GM19239 (cell line): ENCODE data around the gene MAN1C1.

Source experiments
- DNase-seq: peaks from one replicate; pipeline ENCODE4 v3.0.0; 2011; ENCODE audit warnings: low spot score; ENCODE audit not compliant: insufficient read length
- FAIRE-seq: peaks from 2 replicates; lab custom pipeline; 2011; peaks lifted over from hg19 to GRCh38; lab: Jason Lieb, UNC

The MAN1C1 gene

GRCh38 chr1:25705699-25706098 lies 89.1 kb downstream of the MAN1C1 start:
- FAIRE-seq (no peak), DNase-seq (no peak)

- DNase-seq = no peak
- no peak for FAIRE-seq
These were observed 89.8 kb downstream of the MAN1C1 start for GRCh38 chr1:25706146-25707089.

GRCh38 chr1:25707280-25708016 lies 90.9 kb downstream of the MAN1C1 start:
- DNase-seq = no peak
- no peak for FAIRE-seq

DNA sequence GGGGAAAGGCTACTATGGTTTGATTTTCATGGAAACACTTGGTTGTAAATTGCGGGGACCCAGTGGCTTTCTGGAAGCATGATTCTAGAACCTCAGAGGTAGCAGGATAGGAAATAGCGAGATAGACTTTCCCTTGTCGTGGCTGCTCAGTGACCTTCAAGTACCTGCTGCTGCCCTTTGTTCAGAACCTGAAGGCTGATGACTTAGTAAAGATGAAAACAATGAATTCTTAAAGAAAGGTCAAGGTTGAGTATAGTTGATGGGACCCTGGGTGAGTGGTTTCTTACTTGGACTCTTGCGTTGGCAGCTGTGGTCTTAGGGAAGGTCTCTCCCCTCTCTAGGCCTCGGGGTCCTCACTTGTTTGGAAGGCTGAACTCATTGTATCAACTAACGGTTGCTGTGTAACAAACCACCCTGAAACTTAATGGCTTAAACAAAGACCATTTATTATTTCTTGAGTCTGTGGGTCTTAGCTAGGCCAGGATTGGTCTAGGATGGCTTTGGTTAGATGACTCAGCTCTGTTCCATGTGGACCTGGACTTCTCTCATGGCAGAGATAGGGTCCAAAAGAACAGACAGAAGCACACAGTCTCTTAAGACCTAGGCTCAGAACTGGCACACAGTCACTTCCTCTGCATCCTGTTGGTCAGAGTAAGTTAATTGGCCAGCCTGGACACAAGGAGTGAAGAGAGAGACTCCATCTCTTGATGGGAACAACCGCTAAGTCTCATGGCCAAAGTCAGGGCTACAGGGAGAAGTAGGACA lies 94.2 kb downstream of the MAN1C1 start:
- FAIRE-seq (no peak), DNase-seq (no peak)

DNA sequence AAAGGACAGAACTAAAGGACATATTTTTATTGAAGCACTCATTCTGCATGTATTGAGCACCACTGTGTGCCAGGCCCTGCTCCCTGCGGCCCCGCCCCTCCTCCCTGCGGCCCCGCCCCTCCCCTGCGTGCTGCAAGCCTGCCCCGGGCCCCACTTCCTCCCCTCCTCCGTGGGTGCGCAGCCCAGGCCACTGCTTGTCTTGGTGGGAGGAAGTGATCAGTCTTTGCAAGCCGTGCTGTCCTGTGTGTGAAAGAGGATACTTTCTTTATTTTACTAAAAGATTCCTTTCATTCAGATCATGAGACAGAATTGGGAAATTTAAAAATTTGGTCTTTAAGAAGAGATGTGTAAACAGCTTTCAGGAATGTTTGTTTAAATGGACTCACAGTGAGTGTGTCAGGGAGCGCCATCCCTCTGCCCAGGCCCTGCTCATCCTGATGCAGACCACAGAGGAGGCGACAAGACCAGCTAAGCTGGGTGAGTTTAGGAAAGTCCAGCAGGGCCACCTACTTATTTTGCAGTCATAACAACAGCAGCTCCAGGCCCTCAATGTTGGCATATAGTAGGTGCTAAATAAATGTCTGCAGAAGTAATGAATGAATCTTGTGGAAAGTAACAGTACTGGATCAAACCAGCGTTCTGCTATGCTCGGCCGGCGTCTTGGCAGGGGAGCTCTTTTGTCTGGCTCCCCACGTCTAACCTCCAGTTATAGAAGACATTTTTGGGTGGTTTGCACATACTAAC lies 95.1 kb downstream of the MAN1C1 start:
- DNase-seq = no peak

GRCh38 chr1:25712299-25712970 lies 95.8 kb downstream of the MAN1C1 start:
- FAIRE-seq (no peak), DNase-seq (no peak)

More for the DNA sequence above, 95.1 kb downstream of the MAN1C1 start:
- FAIRE-seq = no peak

GRCh38 chr1:25713961-25714360 lies 97.4 kb downstream of the MAN1C1 start:
- DNase-seq (no peak), FAIRE-seq (no peak)

DNA sequence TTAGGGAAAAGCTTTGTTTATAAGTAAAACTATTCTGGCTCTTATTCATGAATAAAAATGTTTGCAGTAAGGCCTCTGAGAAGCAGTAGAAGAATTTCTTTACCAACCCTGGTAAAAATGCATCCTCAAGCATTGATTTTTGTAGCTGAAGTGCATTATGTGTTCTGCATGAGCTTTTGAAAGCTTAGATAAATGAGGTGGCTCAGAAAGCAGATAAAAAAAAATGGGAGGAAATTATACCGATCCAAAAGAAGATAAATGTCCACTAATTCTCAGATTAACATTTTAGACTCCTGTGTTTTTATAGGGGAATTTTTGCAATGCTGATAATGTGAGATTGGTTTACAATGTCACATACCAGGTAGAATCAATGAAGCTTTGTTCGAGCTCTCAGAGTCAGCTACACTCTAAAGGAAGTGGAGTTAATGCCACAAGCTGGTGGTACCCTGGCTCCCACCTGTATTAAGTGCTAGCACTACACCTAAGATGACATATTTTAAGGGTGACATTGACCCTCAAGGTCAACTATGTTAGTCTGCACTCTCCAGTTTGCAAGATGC lies 97.9 kb downstream of the MAN1C1 start:
- FAIRE-seq = no peak
- DNase-seq = no peak

GRCh38 chr1:25715888-25716287 lies 99.3 kb downstream of the MAN1C1 start:
- FAIRE-seq (no peak), DNase-seq (no peak)

GRCh38 chr1:25716320-25716719 lies 99.7 kb downstream of the MAN1C1 start:
- DNase-seq (no peak), FAIRE-seq (no peak)

DNA sequence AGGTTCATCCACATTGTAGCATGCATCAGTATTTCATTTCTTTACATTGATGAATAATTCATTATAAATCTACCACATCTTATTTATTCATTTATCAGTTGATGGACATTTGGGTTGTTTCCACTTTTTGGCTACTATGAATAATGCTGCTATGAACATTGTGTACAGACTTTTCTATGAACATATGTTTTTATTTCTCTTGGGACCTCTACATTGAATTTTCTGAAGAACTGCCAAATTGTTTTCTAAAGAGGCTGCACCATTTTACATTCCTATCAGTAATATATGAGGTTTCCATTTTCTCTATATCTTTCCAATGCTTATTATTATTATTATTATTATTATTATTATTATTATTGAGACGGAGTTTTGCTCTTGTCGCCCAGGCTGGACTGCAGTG lies 102.1 kb downstream of the MAN1C1 start:
- no peak for DNase-seq
- FAIRE-seq = no peak

- no peak for FAIRE-seq
These were observed 104.0 kb downstream of the MAN1C1 start for GRCh38 chr1:25720624-25721023.

DNA sequence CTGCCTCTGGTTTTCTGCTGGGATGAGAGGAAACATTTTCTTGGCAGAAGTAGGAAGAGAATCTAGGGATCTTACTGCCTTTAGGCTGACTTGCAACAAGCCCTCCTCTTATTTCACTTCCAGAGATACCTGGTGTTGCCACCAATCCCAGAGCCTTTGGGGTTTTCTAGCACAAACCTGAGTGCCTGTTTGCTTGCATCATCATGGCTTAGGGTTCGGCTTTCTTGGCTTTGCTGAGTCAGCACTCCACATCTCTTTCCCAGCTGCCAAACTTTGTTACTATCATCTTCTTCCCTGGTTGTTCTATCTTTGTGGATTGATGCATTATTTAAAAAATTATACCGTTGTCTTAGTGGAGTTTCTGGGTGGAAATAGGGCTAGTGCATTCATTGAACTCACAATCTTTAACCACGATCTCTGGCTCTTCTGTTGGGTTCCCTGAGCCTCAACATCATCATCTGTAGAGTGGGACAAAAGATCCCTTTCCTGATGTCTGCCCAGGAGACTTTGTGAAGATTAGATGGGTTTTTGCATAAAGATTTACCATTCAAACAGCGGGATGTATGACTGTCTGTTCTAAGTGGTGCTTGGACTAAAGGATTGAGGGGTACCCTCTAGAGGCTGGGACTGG lies 106.8 kb downstream of the MAN1C1 start:
- DNase-seq = no peak
- no peak for FAIRE-seq

More at GRCh38 chr1:25720624-25721023, 104.0 kb downstream of the MAN1C1 start:
- no peak for DNase-seq

GRCh38 chr1:25724201-25724600 lies 107.6 kb downstream of the MAN1C1 start:
- DNase-seq (no peak), FAIRE-seq (no peak)

DNA sequence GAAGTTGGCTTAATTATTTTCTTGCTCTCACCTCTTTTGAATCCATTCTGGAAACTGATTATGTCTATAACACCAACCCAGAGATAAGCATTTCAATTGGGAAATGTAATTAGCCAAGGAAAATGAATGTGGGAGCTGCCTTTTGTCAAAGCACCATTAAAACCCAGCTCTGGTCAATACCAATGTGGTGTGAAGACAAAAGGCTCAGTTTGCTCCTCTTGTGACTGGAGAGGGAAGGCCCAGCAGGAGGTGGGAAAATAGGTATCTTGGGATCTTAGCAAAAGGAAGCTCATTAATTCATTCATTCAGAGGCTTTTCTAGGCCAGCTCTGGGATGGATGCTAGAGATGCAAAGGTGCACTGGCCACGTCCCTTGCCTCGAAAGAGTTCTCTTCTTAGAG lies 108.4 kb downstream of the MAN1C1 start:
- FAIRE-seq (no peak), DNase-seq (no peak)

DNA sequence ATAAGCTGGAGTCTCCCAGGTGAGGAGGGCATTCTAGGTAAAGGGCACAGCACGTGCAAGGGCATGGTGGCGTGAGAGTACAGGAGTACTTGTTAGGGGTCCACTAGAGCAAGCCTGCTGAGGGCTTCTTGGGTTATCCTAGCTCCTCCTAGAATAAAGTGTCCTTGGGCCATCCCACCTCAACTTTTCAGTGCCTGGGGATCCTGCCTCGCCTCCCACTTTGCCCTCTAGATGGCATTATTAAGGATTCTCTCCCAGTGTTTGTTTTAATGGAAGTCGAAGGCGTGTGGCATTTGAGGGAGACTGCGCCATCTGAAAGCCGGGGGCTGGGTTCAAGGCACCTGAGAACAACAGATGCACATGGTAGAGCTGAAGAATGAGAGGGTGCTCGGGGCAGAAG lies 108.9 kb downstream of the MAN1C1 start:
- FAIRE-seq (no peak), DNase-seq (no peak)

- DNase-seq (no peak), FAIRE-seq (no peak)
These were observed 110.5 kb downstream of the MAN1C1 start for GRCh38 chr1:25727088-25727487.

- DNase-seq (no peak), FAIRE-seq (no peak)
These were observed 111.2 kb downstream of the MAN1C1 start for GRCh38 chr1:25727635-25728286.
